Posterior cingulate gyrus (tissue), 11 donors: ENCODE results near the gene FCRL4.
A peak's percentile ranks its signal among the peaks of the same experiment; 100 is the strongest.

Source experiments
- DNase-seq, 10 donors: peaks; one replicate each; pipeline versions ENCODE4 v3.0.0 to v3.0.0-alpha.2; 2020 to 2021; ENCODE audit warnings: mixed read lengths in 3 of 10
- intact Hi-C: fragments of 100-400 bp; cut with DNase I; formaldehyde crosslinking; loops from one replicate; pipeline ENCODE4 v1.15.1; 2023

FCRL4 gene

DNA sequence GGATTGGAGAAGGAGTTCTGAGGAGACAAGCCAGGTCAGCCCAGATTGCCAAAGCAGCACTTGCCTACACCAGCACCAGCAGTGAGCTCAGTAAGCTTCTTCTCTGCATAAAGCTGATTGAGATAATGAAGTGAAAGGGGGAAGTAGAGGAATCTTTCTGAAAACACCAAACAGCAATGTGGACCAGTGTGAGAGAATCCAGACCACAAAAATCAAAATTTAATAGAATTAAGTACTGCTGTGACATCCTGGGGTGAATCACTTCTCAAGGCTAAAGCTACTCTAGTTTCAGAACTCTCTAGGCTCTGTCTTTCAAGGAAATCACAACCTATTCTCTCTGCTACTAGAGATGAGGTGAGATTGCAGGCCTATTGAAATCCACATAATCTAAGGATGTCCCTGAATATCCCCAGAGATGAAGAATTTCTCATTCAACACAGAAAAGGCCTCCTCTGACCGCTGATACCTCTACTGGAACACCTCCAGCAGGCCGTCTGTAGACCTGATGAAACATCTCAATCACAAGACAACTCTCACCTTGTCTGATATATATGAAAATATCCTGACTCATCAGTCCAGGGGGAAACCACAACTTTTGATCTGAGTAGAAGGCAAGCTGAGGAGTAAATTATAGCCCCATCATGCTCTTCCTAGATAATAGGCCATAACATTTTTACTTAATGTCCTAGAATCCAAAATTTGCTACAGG, at the start of gene FCRL4:
FCRL4 (minus strand) TSS at position 127 of the 709 bp plus-strand sequence. CDS start 141 bp downstream, outside the sequence.
- intact Hi-C loops = no loop called here
- DNase-seq = peak in 1 of 10 donors; percentile 43

DNA sequence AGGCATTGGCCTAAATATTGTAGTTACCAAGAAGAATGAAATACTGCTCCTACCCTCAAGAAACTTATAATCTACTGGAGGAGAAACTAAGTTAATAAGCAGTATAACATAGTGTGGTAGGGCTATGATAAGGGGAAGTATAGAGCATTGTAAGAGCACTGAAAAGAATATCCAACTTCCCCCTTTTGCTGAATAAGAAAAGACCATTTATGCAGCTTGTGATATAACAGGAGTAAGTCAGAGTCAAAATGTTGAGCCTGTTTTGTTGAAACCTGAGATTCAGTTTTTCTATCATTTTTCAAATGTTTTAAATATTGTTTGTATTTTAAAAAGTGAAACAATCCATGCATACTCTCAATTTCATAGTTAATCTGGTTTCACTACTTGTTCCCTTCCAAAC, 48.3 kb upstream of the FCRL4 start:
- no peak for DNase-seq
- intact Hi-C loops = no loop called here

DNA sequence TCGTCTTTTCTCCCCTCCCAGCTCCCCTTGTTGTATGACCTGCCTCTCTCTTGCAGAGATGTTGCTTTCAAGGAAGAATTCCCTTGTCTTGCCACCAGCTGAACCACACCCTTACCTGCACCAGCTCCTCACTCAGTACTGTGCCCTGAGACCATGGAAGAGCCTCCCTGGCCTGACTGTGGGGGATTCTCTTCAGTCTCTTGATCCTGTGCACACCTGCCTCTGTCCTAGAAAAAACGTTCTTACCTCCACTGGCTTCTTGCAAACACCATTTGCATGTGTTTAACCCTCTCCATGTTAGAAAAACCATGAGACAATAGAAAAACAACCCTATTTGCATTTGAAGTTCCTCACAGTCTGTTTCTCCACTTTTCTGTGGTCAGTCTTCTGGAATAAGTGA, 43.3 kb upstream of the FCRL4 start:
- intact Hi-C loops = no loop called here

DNA sequence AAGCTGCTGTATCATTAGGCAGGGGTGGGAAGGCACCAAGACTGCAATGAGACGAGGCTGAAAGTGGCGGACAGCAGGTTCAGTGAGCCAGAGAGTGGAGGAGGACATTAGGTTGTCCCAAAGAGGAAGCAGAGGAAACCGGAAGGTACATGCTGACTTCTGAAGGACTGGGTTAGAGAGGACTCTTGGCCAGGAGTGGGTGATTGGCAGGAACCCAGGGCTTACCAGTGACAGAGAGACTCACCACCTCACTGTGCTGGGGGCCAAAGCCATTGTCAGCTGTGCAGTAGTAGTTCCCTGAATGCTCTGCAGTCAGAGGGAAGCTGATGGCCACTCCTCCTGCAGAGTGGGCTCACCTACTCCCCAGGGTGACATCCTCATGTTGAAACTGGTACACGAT, 41.9 kb upstream of the FCRL4 start:
- no peak for DNase-seq
- intact Hi-C loops = no loop called here

More for the DNA sequence above, 43.3 kb upstream of the FCRL4 start:
- DNase-seq = no peak

DNA sequence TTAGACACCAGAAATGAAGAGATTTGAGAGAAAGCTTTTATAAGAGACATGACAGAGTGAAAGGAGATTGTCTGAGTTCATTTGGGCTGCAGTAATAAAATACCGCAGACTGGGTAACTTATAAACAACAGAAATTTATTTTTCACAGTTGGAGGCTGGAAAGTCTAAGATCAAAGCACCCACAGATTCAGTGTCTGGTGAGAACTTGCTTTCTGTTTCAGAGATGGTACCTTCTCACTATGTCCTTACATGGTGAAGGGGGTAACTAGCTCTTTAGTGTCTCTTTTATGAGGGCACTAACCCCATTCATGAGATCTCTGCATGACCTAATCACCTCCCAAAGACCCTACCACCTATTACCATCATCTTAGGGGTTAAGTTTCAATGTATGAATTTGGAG, 30.9 kb upstream of the FCRL4 start:
- no peak for DNase-seq
- intact Hi-C loops = no loop called here

DNA sequence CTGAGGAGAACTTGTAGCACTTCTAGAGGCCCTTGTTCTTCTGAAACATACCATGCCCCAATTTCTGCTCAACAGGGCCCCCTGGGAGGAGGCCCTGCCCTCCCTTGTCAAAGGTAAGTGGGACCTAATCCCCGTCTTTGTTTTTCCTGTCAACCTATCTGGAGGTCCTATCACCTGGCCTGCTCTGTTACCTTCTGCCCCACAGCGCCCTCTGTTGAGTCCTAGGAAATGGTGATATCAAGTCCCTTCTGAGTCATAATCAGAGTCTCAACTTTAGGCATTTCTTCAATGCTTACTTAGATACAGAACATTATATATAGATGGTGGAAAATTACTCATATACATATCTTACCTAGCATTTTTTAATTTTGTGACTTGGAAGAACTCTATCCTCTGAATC, 28.2 kb upstream of the FCRL4 start:
- DNase-seq = no peak
- intact Hi-C loops = no loop called here

DNA sequence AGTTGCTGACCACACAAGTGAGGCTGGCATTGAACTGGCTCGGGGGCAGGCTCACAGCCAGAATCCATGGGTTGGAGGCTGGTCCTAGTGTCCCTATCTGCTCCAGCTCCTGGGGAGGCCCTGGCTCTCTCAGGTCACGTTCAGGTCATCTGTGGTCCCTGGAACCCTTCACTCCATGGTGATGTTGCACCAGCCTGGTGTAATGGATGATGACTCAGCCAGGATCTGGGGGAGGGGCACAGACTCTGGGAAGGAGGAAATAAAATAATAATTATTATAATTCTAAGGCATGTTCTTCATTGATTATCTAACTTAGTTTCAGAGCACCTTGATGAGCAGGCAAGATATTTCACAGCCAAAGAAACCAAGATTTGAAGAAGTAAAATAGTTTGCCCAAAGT, 26.6 kb upstream of the FCRL4 start:
- DNase-seq = no peak
- intact Hi-C loops = no loop called here

DNA sequence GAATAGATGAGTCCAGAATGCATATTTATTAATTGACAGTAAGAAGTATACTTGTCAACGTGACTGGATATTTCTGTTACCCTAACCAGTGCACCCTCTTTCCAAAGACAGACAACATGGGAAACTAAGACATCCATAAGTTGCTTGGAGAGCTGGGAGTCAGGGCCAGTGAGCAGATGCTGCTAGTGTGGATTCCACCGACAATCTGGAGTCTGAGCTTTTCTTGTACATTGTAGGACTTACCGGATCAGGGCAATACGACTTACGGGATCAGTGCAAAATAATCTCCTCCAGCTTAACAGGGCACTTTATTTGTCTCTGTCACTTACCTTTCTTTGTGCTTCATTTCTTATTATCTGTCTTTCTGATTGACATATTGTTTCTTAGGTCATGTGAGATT, 24.6 kb upstream of the FCRL4 start:
- DNase-seq = no peak
- intact Hi-C loops = no loop called here

DNA sequence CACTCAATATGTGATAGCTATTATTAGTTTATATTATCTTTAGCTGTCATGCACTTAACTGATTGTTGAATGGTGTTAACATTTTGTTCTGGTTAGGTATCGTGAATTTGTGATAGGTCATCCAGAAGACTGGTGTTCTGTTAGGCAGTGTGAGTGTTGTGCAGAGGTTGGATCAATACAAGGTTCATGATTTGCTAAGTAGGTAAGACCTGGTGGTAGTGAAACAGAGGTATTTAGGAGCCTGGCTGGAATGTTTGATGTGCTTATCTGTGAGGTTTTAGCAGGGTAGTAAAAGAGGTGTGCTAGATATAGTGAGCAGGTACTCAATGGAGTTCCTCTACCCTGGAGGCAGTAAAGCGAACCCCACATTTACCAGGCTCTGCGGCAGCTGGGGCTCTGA, 20.3 kb upstream of the FCRL4 start:
- intact Hi-C loops = no loop called here
- DNase-seq = no peak

DNA sequence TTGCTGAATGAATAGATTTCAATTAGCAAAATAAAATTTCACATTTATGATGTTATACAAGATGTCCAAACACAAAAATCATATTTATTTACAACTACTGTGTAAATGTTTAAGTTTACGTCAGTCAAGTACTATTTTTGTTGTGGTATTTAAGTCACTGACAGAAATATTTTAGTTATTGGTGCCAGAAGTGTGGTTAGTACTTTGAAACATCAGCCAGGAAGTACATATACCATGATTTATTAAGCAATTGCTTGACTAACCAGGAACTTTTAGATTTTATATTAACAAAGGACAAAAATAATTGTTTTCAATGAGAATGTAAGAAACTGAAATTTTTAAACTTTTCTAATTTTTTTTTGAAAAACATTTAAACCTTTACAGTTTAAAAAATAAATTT, 2.4 kb upstream of the FCRL4 start:
- DNase-seq = no peak
- intact Hi-C loops = no loop called here

DNA sequence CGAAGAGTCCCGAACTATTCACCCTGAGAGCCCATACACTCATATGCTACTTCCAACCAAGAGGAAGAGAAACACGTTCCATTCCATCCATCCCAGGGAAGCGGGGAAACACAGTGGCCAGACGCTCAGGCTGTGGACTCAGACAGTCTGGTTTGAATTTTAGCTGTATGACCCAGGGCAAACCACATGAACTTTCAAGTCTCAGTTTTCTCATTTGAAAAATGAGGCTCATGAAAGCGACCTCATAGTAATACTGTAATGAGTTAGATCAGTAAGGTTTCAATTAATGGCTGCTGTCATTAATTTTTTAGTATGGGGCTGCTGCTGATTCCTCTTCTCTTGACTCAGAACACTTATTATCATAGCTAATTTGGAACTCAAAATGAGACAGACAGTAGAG, 1.5 kb downstream of the FCRL4 start:
- no peak for DNase-seq
- intact Hi-C loops = no loop called here

DNA sequence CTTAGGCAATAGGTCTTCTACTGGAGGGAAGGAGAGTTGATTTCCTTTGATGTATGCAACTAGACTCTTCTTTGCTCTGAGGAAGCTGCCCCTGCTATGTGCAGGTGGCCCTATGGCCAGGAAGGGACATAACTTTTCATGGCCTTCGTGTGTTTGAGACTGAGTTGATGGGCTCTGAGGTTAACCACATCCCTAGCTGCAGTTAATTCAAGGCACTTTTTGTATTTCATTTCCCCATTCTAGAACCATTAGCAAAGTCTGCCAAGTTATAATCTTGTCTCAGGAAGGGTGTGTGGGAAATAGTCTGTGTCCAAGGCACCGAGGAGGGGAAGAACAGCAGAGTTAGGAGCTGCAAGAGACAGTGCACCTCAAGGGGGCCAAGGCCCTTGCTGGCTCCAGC, 2.5 kb downstream of the FCRL4 start:
- DNase-seq = no peak
- intact Hi-C loops = no loop called here

DNA sequence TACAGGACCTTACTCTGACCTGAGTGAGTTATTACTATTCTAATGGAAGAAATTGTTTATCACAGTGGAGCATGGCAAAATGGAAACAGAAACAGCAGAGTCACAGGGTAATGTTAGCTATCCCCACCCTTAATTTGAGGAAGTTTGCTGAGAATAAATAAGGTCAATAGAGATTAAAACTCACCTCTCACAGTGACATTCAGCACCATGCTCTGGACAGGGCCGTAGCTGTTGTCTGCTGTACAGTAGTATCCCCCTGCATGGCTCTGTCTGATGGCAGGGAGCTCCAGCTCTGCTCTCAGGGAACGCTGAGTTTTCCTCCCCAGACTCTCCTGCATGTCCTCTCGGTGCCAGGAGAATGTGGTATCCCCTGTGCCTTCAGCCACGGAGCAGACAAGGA, 11.9 kb downstream of the FCRL4 start:
- no peak for DNase-seq
- intact Hi-C loops = no loop called here

DNA sequence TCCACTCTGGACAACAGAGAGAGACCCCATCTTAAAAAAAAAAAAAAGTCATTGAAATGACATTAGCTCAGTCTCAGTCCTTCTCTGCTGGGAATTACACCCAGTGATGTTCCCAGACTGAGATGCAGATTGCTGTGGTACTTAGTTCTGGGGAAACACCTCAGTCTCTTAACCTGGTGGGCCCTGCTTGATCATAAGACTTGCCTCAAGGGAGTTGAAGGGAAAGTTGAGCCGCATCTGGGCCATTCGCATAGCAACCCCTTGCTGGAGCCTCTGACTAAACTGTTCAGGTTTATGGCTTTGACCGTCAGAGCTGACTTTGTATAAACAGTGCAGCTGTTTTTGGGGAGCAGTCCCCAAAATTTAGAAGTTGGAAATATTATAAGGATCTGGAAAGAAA, 13.4 kb downstream of the FCRL4 start:
- intact Hi-C loops = loop anchor here (5.0 kb wide), 1 partner anchor 108 kb away; no protein-coding TSS in a partner anchor
- DNase-seq = no peak

DNA sequence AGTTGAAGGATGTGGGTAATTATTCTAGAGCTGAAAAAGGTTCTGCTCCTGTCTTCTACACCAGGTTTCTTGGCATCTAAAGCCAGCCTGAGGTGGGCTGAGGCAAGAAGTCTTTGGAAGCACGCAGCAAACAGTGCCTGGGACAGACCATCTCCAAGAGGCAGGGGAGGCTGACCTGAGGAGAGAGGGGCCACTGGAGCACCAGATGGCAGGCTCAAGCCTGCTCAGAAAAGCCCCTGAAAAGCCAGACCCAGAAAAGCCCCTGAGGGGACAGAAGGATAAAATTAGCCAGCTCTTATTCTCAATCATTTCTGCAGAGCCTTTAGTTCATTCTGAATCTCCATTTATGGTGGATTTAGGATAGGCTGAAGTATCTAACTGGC, 17.1 kb downstream of the FCRL4 start:
- intact Hi-C loops = loop anchor here (1.0 to 5.0 kb wide), 3 partner anchors 111 to 544 kb away; no protein-coding TSS in a partner anchor

DNA sequence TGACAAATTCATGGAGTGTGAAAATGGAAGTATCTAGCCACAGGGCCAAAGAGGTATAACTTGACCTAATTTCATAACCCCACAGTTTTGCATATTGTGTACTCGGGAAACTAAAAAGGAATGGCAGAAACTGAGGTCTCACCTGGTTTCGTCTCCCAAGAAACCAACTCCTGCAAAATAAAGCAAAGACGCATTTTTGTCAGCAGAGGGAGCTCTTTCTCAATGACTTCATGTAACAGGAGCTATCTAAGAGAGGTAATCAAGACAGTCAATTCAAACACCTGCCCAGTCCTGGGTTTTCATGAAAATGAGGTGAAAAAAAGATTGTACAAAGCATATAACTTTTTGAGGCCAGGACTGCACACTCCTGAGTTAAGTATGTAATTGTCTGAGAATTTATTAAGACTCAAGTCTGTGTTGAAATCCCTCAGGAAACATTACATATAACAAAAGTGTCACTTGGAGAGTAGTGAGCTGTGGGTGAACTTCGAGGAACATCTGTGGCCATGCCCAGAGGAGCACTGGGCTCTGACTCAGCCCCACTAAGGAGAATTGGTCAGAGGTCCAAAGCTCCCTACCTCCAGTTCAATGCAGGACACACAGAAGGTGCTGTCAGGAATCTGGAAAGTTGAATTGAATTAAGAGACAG, 17.6 kb downstream of the FCRL4 start:
- DNase-seq = no peak
- intact Hi-C loops = loop anchor here (1.0 to 5.0 kb wide), 3 partner anchors 112 to 544 kb away; no protein-coding TSS in a partner anchor

More for the DNA sequence above, 17.1 kb downstream of the FCRL4 start:
- DNase-seq = no peak

DNA sequence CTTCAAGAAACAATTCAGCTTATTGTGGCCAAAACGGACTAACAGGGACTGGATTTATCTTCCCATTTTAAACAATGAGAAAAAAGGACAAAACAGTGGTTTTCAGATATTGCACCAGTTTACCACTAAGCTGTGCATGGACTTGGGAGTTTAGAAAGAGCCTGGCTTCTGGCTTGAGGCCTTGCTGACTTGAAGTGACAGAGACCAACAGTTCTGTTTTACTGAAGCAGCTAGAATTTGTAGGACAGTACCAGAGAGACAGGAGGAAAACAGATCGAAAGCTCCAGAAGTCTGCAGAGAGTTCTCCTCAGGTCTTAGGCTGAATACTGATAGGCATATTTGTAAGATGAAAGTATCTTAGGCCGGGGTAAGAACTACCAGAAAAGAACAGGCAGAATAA, 20.5 kb downstream of the FCRL4 start:
- intact Hi-C loops = no loop called here
- DNase-seq = no peak

DNA sequence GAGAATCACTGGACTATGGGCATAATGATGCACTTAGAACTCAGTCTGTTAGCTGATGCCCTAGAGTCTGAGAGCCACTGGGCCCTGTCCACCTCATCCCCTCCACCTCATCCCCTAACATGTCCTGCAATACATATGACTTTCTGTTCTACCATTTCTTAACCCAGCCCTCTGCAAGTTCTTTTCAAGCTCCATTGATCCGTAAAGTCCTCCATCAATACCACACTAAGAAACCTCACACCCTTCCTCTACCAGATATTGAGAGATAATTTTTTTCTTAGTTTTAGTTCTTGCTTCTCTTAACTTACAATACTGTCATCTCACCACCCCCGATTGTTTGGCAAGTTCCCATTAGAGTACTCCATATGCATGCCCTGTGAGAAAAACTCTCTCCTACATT, 22.1 kb downstream of the FCRL4 start:
- intact Hi-C loops = no loop called here
- no peak for DNase-seq

DNA sequence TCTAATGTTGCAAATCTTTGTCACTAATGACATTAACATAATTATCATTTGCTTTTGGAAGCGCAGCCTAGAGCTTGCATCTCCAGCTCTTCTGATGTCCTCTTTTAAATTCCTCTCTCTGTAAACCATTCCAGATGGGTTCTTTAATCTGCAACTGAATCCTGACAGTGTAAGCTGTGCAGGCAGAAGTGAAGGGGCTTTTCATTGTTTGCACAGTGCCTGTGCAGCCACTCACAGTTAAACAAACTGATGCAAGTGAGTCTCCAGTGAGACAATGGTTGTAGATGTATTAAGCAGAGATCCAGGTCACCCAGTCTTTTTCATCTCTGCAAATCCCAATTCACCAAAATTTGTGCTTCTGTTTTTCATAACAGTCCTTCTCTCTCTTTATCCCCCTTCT, 23.0 kb downstream of the FCRL4 start:
- no peak for DNase-seq
- intact Hi-C loops = no loop called here

DNA sequence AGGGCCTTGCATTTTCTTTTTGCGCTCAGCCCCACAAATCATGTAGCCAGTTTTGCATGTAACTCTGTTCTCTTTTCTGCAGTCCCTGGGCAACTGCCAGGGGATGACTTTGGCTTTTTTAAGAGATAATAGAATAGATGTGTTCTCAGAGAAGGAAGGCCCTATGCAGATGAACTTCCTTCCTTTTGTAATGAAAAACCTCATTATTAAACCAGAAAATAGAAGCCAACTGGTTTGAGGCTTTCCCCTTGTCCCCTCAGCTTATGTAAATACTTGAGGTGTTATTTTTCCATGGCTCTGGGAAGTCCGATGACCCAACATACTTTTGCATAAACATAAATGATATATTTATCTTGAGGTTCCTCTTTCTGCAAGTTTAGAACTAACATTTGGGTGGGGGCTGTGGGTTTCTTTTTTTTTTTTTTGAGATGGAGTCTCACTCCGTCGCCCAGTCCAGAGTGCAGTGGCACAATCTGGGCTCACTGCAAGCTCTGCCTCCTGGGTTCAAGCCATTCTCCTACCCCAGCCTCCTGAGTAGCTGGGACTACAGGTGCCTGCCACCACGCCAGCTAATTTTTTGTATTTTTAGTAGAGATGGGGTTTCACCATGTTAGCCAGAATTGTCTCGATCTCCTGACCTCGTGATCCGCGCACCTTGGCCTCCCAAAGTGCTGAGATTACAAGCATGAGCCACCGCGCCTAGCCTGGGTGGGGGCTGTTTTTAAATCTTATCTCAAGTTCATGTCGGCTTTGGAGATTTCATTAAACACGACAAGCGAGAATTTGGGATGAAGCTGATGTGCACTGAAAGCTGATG, 31.2 kb downstream of the FCRL4 start:
- intact Hi-C loops = no loop called here

DNA sequence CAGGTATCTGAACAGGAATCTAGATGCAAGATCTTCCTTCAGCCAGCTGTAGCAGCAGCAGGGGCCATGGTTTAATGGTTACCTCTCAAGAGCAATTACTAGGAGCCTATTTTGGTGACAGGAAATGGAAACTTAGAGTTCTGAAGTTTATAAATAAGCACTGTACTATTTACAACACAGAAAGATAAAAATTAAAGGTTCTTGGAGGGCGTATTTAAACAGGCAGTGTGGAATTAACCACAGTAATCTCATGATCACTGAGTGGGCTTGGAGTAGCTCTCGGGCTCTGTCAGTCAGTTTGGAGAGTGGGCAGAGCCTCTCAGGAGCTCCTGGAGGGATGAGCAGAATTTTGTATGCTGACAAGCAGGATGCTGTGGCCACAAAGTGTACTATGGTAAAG, 35.4 kb downstream of the FCRL4 start:
- DNase-seq = no peak
- intact Hi-C loops = no loop called here

More for the DNA sequence above, 31.2 kb downstream of the FCRL4 start:
- no peak for DNase-seq
